GM12865 (cell line): ENCODE results near the gene DCLK2.

Source experiments
- DNase-seq: peaks from one replicate; pipeline ENCODE4 v3.0.0; 2010; ENCODE audit warnings: low read depth
- H3K4me3 ChIP-seq: 2 replicates; pipeline ENCODE4 v1.5.1; 2011; ENCODE audit warnings: mild to moderate bottlenecking, low read depth, low read length, control low read depth
- TF ChIP-seq, protein P1 (sequence below): IDR thresholded peaks from 2 replicates; pipeline ENCODE4 v1.5.1; 2011; ENCODE audit warnings: low read length, control low read depth, low read depth, inconsistent platforms; ENCODE audit not compliant: insufficient read depth; ENCODE audit errors: missing control alignments

DCLK2 gene

DNA sequence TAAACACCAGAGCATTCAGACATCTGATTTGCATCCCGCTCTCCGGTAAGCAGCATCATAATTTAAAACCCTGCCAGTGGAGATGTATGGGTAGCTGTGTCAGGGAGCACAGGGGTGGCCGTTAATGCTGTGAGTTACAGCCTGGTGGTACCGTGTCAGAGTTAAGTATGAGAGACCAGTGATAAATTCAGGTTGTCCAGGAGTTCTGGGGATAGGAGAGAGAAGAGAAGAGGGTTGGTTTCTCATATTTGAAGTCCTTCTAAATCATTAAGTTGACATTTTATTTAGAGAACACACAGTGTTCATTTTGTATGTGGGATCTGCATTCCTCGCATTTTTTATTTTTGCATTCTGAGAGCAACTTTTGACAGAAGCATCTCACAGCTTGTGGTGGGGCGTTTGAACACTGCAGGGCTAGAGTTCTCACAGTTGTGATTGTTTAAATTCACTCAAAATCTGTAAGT, 157.6 kb downstream of the DCLK2 start:
- no peak overlapping the region for H3K4me3 ChIP-seq
- no peak for DNase-seq
- TF ChIP-seq, protein P1, sequence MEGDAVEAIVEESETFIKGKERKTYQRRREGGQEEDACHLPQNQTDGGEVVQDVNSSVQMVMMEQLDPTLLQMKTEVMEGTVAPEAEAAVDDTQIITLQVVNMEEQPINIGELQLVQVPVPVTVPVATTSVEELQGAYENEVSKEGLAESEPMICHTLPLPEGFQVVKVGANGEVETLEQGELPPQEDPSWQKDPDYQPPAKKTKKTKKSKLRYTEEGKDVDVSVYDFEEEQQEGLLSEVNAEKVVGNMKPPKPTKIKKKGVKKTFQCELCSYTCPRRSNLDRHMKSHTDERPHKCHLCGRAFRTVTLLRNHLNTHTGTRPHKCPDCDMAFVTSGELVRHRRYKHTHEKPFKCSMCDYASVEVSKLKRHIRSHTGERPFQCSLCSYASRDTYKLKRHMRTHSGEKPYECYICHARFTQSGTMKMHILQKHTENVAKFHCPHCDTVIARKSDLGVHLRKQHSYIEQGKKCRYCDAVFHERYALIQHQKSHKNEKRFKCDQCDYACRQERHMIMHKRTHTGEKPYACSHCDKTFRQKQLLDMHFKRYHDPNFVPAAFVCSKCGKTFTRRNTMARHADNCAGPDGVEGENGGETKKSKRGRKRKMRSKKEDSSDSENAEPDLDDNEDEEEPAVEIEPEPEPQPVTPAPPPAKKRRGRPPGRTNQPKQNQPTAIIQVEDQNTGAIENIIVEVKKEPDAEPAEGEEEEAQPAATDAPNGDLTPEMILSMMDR: no peak

DNA sequence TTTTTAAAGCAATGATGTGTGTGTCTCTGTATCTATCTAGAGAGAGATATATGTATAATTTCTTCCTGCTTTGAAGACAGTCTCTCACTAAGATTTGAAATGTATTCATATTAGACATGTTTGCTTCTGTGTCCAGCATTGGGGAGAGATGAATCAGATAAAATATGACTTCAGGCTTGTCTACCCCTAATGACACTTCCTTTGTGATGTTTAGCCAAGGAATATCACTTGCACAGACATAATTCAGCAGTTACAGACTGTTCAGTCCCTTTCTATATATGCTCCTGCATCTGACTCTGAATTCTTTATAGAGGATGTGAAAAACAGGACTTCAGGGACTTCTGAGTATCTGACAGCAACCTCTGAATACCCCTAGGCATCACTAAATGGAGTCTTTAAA, 158.4 kb downstream of the DCLK2 start:
- DNase-seq: no peak
- no peak overlapping the region for H3K4me3 ChIP-seq
- TF ChIP-seq, protein P1: no peak

DNA sequence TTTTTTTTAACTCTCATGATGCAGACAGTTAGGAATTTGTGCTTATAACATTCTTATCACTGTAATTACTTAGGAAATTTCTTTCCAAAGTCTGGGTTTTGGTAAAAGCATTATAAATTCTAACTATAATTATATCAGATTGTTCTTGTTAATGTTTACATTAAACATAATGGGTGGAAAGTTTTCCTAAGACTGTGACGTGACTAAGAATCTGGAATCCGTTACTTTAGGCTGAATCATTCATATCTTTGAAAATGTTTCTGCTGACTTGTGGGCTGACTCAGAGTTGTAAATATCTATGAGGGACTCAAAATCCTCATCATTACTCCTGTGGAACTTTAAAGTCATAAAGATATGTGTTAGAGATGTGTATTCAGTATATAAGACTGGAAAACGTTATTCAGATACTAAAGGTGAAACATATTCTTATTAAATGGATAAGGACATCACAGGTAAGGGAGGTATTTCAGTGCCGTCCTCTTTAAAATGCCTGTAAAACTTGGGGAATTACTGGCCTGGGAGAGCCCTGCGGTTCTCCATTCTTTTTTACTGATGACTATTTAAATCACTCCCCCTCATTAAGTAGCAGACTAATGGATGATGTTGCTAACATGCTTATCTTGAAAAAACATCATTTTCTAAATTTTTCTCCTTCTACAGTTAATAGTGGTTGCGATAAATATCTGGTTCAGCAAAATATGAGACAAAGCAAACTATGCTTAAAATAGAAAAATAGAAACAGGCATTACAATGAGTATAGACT, 159.0 kb downstream of the DCLK2 start:
- no peak for DNase-seq

DNA sequence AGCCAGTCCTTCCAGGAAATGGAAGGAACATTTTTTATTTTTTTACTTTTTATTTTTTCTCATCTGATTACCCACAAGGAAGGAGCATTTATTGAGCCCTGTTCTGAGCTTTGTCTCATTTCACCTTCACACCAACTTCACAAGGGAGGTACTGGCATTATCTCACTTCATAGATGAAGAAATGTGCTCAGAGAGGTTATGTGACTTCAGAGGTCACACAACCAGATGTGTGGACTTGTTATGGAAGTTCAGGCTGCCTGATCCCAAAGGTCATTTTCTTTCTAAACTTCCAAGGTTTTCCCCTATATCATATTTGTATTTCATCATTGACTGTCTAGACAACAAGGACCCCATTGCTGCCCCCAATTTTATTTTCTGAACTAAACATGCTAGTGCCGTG, 160.3 kb downstream of the DCLK2 start:
- no peak for DNase-seq
- H3K4me3 ChIP-seq: no peak overlapping the region
- TF ChIP-seq, protein P1: no peak

More for the DNA sequence above, 159.0 kb downstream of the DCLK2 start:
- TF ChIP-seq, protein P1: no peak
- no peak overlapping the region for H3K4me3 ChIP-seq

DNA sequence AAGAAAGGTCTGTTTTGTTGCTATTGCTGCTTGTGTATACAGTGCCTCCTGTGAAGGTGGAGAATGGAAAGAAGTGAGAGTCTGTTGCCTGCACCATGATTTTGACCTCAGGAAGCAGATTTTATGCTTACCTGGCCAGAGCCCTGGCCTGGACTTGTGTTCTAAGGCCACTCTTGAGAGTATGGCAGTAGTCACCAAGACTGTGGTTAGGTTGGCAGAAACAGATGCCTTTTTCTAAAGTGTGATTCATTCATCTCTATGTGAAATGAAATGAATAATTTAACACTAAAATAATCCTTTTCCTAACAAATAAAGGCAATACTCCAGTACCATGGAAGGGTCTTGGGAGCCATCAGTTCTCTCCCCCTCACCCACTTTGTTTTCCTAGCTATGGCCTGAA, 161.8 kb downstream of the DCLK2 start:
- no peak overlapping the region for H3K4me3 ChIP-seq
- TF ChIP-seq, protein P1: no peak
- no peak for DNase-seq

DNA sequence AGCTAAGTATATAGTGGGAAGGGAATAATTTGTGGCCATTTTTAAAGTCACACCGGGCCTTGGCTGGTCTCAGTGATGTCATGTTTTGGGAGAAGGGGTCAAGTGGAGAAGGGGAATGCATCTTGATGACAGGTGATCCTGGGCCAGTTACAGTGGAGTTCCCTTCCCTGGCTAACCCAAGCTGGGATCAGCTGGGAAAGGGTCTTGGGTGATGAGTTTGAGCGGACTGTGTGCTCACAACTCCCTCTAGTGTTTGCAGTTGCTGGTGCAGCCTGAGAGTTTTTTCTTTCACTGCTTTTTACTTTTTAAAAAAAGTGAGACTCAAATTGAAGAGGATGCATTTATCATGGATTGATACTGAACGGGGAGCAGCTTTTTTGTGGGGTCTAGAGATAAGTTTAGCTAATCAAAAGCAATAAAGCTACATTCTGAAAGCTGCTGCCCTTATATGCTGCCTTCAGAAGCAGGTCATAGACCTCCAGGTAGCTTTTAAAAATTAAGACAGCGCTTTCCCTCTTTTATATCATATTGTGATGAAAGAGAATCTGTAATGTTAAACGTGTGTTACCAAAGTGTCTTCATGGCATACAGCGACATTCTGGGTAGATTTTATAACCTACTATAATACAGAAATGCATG, 164.7 kb downstream of the DCLK2 start:
- TF ChIP-seq, protein P1: peak; percentile 84
- H3K4me3 ChIP-seq: no peak overlapping the region
- DNase-seq: peak; percentile 22

DNA sequence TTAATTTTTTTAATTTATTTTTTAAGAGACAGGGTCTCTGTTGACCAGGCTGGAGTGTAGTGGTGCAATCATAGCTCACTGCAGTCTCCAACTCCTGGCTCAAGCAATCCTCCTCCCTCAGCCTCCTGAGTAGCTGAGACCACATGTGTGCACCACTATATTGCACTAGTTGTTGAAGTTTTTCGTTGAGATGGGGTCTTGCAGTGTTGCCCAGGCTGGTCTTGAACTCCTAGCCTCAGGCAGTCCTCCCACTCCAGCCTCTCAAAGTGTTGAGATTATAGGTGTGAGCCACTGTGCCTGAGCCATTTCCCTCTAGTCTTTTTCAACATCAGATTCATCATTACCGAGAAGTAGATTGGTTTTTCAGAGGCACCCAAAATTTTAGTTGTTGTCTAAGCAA, 165.7 kb downstream of the DCLK2 start:
- TF ChIP-seq, protein P1: no peak
- H3K4me3 ChIP-seq: no peak overlapping the region
- no peak for DNase-seq
